Retina (tissue), 1 donor: ENCODE results near the gene RAB26.
"Not testable (repeated sequence)": the region's sequence is repeated elsewhere in the genome, so short reads cannot be mapped to it uniquely, and the experiment has no call there.

Experiments used
- DNase-seq: peaks from one replicate; pipeline ENCODE4 v3.0.0-alpha.2; 2016

Gene RAB26

DNA sequence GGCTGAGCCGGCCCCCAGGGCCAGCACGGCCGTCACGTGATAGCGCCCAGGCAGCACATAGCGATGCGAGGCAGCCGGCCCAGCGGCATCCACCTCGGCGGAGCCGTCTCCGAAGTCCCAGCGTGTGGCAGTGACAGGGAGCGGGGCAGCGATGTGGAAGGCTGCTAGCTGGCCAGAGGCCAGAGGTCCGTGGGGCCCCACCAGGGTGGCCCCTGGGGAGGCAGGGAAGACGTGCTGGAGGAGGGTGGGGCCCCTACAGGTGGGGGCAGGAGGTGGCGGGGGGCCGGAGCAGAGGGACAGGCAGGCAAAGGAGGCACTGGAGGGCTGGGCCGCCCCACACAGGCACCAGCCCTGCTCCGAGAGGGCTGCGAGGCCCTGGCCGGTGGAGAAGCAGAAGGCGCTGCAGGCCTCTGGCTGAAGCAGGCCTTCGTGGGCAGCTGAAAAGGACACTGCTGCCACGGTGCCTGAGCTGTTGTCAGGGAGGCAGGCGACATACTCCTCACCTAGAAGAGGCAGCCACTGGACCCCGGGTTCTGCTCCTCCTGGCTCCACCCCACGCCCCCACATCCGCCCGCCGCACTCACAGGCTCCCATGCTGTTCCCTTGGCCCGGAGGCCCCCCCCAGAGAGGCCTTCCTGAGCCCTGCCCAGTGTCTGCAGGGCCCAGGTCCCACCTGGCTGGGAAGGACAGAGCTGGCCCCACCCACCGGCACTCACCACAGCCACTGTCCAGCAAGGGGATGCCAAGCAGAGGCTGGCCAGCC, 30.3 kb upstream of the RAB26 start:
- not testable (repeated sequence) for DNase-seq

- peak; percentile 16 for DNase-seq
Observed at GRCh38 chr16:2121325-2121724, 27.1 kb upstream of the RAB26 start.

- no peak for DNase-seq
Observed at GRCh38 chr16:2121853-2122252, 26.6 kb upstream of the RAB26 start.

- no peak for DNase-seq
Observed at GRCh38 chr16:2122429-2122828, 26.0 kb upstream of the RAB26 start.

GRCh38 chr16:2122934-2123683, 25.3 kb upstream of the RAB26 start:
- not testable (repeated sequence) for DNase-seq

DNA sequence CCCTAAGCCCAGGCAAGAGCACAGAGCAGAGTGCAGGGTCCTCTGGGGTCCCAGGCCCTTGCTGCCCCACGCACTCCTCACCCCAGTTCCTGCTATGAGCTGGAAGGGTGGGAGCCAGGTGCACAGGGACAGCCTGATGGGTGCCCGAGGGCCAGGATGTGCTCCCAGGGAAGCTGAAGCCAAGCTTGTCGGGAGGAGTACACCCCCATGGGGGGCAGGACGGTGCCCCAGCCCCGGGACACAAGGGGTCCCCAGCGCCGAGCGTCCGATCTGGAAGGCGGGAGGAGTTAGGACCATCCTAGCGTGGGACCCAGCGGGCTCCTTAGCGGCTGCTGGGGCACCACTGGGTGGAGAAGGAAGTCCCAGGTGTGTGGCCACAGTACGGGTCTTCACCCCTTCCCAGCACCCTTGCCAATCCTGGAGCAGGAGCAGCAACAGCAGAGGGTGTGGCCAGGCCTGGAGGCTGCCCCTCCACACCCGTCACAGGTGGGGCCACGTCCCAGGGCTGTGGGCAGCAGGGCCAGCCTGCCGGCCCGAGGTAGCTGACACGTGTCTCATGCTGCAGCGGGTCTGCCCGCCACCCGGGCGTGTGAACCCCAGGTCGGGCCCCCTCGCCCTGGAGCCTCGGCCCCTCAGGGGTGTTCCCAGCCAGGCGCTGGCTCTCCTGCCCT, 24.6 kb upstream of the RAB26 start:
- DNase-seq = peak; percentile 24

DNA sequence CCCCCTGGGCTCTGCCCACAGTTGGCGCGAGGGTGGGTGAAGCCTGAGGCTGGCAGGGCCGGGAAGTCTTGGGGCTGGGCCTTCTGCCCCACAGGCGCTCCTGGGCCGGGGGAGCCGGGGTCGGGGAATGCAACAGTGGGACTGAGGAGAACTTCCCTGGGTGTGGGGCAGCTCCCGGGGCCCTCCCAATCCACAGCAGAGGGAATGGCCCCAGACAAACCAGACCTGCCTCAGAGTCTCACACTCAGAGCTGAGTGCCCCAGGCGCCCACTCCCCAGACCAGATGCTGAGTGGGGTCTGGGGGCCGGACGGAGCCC, 24.1 kb upstream of the RAB26 start:
- DNase-seq = not testable (repeated sequence)

GRCh38 chr16:2124694-2125444, 23.6 kb upstream of the RAB26 start:
- peak; percentile 83 for DNase-seq

GRCh38 chr16:2125609-2126008, 22.8 kb upstream of the RAB26 start:
- DNase-seq = not testable (repeated sequence)

DNA sequence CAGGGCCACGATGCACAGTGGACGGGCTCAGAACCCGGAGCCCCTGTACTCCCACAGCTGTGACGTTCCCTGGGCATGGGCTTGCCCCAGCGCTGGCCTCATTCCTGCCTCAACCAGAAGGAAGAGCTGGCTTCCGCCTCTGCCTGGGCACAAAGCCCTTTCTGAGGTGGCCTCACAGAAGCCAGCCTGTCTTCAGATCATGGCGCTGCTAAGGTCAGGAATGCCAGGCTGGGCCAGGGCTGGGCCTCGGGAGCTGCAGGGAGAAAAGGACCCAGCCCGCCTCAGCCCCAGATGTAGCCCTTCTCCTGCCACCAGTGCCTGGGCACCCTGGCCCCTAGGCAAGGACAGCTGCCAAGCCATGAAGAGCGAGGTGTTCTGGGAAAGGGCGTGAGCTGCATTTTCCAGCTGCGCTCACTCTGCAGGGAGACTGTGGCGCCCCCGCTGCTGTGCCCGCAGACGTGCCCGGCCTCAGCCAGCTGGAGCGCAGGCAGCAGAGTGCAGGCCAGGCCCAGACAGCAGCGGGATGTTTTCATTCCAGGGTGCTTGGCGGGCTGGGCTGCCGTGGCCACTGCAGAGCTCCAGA, 22.2 kb upstream of the RAB26 start:
- peak; percentile 10 for DNase-seq

- not testable (repeated sequence) for DNase-seq
Observed at GRCh38 chr16:2126928-2127556, 21.4 kb upstream of the RAB26 start.

- DNase-seq = peak; percentile 13
Observed at GRCh38 chr16:2127630-2128280, 20.7 kb upstream of the RAB26 start.

- peak; percentile 18 for DNase-seq
Observed at GRCh38 chr16:2129251-2129650, 19.2 kb upstream of the RAB26 start.

- peak; percentile 21 for DNase-seq
Observed at GRCh38 chr16:2129890-2130447, 18.5 kb upstream of the RAB26 start.

- not testable (repeated sequence) for DNase-seq
Observed at GRCh38 chr16:2133797-2134196, 14.6 kb upstream of the RAB26 start.

- not testable (repeated sequence) for DNase-seq
Observed at GRCh38 chr16:2135071-2135470, 13.4 kb upstream of the RAB26 start.

- peak; percentile 94 for DNase-seq
Observed at GRCh38 chr16:2135770-2136490, 12.5 kb upstream of the RAB26 start, which contains the start of gene PKD1. TSS of gene PKD1 (minus strand) at chr16:2135898. CDS start at chr16:2135689, 209 bp downstream.

DNA sequence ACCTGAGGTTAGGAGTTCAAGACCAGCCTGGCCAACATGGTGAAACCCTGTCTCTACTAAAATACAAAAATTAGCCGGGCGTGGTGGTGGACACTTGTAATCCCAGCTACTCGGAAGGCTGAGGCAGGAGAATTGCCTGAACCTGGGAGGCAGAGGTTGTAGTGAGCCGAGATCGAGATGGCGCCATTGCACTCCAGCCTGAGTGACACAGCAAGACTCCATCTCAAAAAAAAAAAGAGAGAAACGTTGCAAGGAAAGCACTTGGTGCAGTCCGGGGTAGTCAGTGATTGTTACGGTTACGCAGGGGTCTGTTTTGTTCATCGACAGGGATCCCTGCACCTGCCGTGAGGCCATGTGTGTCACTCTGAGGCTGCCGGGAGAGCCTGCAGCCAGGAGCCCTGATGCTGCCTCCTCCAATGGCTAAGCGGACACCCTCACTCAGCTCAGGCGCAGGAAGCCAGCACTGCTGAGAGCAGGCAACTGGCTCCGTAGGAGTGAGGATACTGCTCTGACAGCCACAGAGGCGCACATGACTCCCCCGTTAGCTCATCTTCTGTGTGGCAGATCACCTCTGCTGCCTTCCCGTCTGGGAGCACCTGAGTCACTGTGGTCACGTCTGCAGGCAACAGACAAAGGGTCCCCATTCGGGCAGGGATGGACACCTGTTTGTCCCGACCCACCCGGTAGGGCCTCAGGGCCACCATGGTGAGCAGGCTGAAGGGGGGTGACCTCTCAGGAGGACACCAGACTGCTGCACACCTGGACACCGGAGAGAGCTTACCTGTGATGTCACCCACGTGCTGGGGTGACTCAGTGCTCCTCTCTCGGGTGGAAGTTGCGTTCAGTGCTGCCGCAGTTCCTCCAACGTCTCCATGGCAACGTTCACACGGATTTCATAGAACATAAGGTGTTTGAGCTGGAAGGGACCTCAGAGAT, 5.2 kb upstream of the RAB26 start:
- no peak for DNase-seq

- DNase-seq = no peak
Observed at GRCh38 chr16:2143878-2144485, 4.4 kb upstream of the RAB26 start.
